ENCODE measurements around the gene RASGRF2.
"Not testable (repeated sequence)": the region's sequence is repeated elsewhere in the genome, so short reads cannot be mapped to it uniquely, and the experiment has no call there.

Gene RASGRF2

GRCh38 chr5:81023261-81023970 is 63.3 kb downstream of the RASGRF2 start:
- DNase-seq = peak; percentile 2

GRCh38 chr5:81027481-81028058 is 67.4 kb downstream of the RASGRF2 start:
- no peak for DNase-seq

GRCh38 chr5:81028888-81029287 is 68.7 kb downstream of the RASGRF2 start:
- DNase-seq = not testable (repeated sequence)

DNA sequence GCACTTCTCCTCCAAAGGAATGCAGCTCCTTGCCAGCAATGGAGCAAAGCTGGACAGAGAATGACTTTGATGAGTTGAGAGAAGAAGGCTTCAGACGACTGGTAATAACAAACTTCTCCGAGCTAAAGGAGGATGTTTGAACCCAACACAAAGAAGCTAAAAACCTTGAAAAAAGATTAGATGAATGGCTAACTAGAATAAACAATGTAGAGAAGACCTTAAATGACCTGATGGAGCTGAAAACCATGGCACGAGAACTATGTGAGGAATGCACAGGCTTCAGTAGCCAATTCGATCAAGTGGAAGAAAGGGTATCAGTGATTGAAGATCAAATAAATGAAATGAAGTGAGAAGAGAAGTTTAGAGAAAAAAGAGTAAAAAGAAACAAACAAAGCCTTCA is 69.6 kb downstream of the RASGRF2 start:
- not testable (repeated sequence) for DNase-seq

- not testable (repeated sequence) for DNase-seq
Measured at GRCh38 chr5:81030236-81031034, 70.3 kb downstream of the RASGRF2 start.

DNA sequence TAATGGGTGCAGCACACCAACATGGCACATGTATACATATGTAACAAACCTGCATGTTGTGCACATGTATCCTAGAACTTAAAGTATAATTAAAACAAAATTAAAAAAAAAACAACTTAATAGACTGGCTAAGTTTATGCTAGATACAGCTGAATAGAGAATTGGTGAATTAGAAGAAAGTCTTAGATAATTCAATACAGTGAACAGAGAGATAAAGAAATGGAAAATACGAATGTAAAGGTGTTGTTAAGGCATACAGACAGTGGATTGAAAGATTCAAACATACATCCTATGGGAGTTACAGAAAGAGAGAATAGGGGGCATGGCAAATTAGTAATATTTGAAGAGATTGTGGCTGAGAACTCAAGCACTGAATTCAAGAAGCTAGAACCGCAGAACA is 75.4 kb downstream of the RASGRF2 start:
- DNase-seq = no peak

DNA sequence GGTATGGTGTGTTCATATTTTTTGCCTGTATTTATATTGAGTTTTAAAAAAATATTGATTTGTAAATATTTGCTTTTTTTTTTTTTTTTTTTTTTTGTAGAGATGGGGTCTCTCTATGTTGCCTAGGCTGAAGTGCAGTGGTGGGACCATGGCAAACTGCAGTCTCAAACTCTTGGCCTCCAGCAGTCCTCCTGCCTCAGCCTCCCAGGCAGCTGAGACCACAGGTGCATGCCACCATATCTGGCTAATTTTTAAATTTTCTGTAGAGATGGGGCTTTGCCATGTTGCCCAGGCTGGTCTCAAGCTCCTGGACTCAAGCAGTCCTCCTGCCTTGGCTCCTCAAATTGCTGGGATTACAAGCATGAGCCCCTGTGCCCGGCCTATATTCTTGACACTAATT is 78.3 kb downstream of the RASGRF2 start:
- DNase-seq = no peak

DNA sequence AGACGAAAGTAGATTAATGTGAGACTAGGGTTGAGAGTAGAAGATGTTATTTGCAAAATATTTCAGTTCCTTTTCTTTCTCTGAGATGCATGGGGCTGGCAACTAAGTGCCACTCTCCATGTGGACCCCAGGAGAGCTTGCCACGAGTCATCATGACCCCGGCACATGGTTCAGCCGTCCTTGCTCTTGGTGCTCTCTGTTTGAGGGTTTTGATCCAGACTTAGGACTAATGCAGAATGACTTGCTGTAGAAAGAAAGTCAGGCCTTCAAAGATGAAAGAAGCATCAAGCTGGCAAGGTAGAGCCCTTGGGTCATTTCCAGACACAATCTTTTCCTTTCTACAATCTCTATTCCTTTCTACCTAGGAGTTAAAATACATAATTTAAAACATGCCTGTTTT is 84.7 kb downstream of the RASGRF2 start:
- no peak for DNase-seq

- DNase-seq = no peak
Measured at GRCh38 chr5:81045389-81045807, 85.2 kb downstream of the RASGRF2 start.

GRCh38 chr5:81046041-81046440 is 85.9 kb downstream of the RASGRF2 start:
- no peak for DNase-seq

- DNase-seq = no peak
Measured at GRCh38 chr5:81052325-81052724, 92.2 kb downstream of the RASGRF2 start.

DNA sequence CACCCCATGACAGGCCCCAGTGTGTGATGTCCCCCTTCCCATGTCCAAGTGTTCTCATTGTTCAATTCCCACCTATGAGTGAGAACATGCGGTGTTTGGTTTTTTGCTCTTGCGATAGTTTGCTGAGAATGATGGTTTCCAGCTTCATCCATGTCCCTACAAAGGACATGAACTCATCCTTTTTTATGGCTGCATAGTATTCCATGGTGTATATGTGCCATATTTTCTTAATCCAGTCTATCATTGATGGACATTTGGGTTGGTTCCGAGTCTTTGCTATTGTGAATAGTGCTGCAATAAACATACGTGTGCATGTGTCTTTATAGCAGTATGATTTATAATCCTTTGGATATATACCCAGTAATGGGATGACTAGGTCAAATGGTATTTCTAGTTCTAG is 93.1 kb downstream of the RASGRF2 start:
- DNase-seq = not testable (repeated sequence)

DNA sequence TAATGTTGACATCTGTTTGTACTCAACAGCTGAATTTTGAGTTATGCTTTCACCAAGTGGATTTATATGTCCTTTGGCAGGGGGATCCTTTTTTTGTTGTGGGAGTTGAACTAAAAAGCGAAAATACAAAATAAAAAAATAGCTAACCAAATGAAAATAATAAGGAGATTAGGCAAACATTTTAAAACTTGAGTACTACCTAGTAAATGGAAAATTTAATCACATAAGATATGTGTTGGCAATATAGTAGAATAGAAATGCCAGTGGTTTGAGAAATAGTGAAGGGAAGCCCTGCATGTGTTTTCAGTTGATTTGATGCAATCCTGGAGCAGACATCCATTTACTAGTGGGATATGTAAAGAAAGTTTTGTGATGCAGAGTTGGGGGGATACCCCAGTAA is 98.0 kb downstream of the RASGRF2 start:
- no peak for DNase-seq

GRCh38 chr5:81065492-81065891 is 105.3 kb downstream of the RASGRF2 start:
- DNase-seq = no peak

DNA sequence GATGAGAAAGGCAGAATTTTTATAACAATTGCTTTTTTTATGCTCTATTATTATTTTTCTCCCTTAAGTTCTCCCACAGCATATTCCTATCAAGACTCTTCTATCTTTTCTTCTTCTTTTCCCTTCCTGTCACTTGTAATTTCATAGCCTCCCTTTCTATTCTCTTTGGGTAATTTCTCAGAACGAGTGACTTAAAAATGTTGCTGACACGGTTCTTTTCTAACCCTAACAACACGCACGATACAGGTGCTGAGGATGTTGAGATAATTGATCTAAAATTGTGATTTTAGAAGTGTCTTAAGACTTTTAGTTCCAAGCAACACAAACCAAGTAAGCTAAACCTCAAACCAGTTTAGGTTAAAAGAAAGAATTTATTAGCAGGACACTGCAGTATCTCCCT is 105.9 kb downstream of the RASGRF2 start:
- no peak for DNase-seq

- no peak for DNase-seq
Measured at GRCh38 chr5:81067406-81067805, 107.2 kb downstream of the RASGRF2 start.

- no peak for DNase-seq
Measured at GRCh38 chr5:81068063-81068462, 107.9 kb downstream of the RASGRF2 start.

DNA sequence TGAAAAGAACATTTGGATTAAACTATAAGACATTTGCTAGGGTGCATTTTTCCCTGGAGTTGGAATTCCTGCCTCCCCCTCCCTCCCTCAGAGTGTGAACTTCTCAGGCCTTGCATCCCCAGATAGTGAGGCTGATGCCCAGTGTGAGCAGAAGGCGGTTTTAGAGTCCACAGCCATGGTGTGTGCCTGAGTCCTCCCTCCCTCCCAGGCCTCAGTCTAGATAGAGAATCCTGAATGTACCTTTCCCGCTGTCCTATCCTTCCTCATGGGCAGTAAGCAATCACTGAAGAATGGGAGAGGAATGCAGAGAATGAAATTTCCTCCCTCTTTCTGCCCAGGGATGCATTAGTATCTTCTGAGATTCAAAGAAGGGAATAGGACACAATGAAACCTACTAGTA is 108.5 kb downstream of the RASGRF2 start:
- DNase-seq = no peak

GRCh38 chr5:81069990-81070389 is 109.8 kb downstream of the RASGRF2 start:
- DNase-seq = no peak

DNA sequence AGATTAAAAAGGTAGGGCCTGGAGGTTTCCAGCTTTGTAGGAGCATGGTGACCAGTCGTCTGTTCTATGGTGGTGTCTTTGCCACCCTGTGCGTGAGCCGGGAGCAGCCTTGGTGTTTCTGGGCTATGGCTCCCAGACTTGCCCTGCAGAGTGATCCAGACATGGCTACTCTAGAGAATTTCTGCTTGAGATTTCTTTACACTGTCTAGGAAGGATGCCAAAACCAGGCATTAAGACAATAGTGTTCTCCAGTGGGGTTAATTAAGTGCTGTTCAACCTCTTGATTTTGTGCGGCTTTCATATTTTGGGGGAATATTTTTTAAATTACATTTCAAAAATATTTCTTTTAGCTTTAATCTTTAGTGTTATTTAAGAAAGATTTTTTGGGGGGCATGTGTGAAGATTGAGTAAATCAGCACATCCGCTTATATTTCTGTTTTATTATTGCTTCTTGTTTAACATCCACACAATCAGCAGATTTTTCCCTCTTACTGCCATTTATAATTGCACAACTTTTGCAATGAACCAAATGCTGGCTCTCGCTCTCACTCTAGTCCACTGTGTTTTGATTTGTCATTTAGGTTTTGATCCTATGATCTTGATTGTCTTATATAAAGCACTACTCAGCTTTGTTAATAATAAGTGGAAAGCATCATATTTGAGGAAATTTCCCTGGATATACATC is 110.5 kb downstream of the RASGRF2 start:
- DNase-seq = no peak

DNA sequence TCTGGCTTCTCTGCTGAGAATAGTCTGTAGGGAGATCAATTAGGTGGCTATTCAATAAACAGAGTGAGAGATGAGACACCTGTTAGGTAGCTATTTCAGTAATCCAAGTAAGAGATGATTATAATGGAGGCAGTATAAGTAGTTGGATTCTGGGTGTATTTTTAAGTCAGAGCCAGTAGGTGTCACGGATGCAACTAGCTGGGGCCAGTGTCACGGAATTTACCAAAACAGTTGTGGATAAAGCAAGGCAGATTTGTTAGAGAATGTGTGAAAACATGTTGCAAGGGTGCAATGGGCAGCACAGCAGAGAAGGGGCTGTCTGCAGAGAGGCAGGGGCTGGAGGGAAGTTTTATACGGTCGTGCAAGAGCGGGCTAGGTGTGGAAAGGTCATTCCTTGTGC is 114.9 kb downstream of the RASGRF2 start:
- DNase-seq = no peak

GRCh38 chr5:81077105-81077504 is 116.9 kb downstream of the RASGRF2 start:
- no peak for DNase-seq

DNA sequence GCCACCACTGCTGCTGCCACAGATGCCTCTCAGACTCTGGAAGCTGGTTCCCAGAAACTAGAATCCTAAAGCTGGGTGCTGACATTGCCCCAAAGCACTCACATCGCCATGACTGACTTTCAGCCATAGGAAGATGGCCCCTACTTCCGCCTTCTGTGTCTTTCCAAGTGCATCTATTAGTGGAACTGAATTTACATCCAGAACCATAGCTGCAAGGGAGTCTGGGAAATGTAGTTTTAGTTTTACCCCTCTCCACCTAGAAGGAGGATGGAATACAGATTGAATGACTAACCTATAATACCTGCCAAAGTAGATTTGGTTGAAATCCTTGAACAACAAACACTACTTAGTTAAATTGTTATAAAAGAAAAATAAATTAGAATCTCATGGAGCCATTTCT is 118.8 kb downstream of the RASGRF2 start:
- no peak for DNase-seq

Data from NCI-H1105 treated with DMSO at 0.1 percent for 48 hours (cell line).